Stimulated activated CD8-positive, alpha-beta memory T cell treated with anti-CD3 and anti-CD28 coated beads, Interleukin-15, amount 100 ng/mL, for 24 hours (primary cell): Measurements from ENCODE around the gene STS.
A peak's percentile ranks its signal among the peaks of the same experiment; 100 is the strongest.
"Not testable (repeated sequence)": the region's sequence is repeated elsewhere in the genome, so short reads cannot be mapped to it uniquely, and the experiment has no call there.

Source experiments
- DNase-seq: peaks from one replicate; pipeline ENCODE4 v3.0.0-alpha.2; 2020; ENCODE audit warnings: low read depth

Gene STS

GRCh38 chrX:7143076-7143475, 4.4 kb upstream of the STS start:
- DNase-seq = no peak

GRCh38 chrX:7143941-7144525, 3.5 kb upstream of the STS start:
- no peak for DNase-seq

GRCh38 chrX:7145454-7145853, 2.1 kb upstream of the STS start:
- no peak for DNase-seq

GRCh38 chrX:7146020-7146702, 1.4 kb upstream of the STS start:
- no peak for DNase-seq

- peak; percentile 0 for DNase-seq
Measured at GRCh38 chrX:7146703-7147412, 654 bp upstream of the STS start.

- peak; percentile 47 for DNase-seq
Measured at GRCh38 chrX:7147978-7148854, 704 bp downstream of the STS start, which contains the start of gene PUDP. Gene PUDP, minus strand, starts transcription at chrX:7148153. Its CDS starts 40 bp downstream, at chrX:7148113.

GRCh38 chrX:7149411-7149810, 1.9 kb downstream of the STS start:
- DNase-seq = no peak

- DNase-seq = no peak
Measured at GRCh38 chrX:7153231-7153630, 5.7 kb downstream of the STS start.

- no peak for DNase-seq
Measured at GRCh38 chrX:7154041-7154597, 6.6 kb downstream of the STS start.

- DNase-seq = no peak
Measured at GRCh38 chrX:7155163-7155562, 7.7 kb downstream of the STS start.

GRCh38 chrX:7156879-7157278, 9.4 kb downstream of the STS start:
- DNase-seq = no peak

- no peak for DNase-seq
Measured at GRCh38 chrX:7158468-7158990, 11.0 kb downstream of the STS start.

GRCh38 chrX:7159149-7159861, 11.8 kb downstream of the STS start:
- DNase-seq = no peak

- DNase-seq = no peak
Measured at GRCh38 chrX:7163146-7163677, 15.7 kb downstream of the STS start.

GRCh38 chrX:7164174-7164573, 16.7 kb downstream of the STS start:
- no peak for DNase-seq

- DNase-seq = no peak
Measured at GRCh38 chrX:7168371-7168770, 20.9 kb downstream of the STS start.

GRCh38 chrX:7169627-7170026, 22.1 kb downstream of the STS start:
- DNase-seq = no peak

- DNase-seq = peak; percentile 0
Measured at GRCh38 chrX:7170898-7171297, 23.4 kb downstream of the STS start.

GRCh38 chrX:7178859-7179258, 31.3 kb downstream of the STS start:
- not testable (repeated sequence) for DNase-seq

- DNase-seq = no peak
Measured at GRCh38 chrX:7179446-7179845, 31.9 kb downstream of the STS start.

GRCh38 chrX:7184816-7185215, 37.3 kb downstream of the STS start:
- no peak for DNase-seq
